ENCODE data around the gene RNF167.

RNF167 gene

DNA sequence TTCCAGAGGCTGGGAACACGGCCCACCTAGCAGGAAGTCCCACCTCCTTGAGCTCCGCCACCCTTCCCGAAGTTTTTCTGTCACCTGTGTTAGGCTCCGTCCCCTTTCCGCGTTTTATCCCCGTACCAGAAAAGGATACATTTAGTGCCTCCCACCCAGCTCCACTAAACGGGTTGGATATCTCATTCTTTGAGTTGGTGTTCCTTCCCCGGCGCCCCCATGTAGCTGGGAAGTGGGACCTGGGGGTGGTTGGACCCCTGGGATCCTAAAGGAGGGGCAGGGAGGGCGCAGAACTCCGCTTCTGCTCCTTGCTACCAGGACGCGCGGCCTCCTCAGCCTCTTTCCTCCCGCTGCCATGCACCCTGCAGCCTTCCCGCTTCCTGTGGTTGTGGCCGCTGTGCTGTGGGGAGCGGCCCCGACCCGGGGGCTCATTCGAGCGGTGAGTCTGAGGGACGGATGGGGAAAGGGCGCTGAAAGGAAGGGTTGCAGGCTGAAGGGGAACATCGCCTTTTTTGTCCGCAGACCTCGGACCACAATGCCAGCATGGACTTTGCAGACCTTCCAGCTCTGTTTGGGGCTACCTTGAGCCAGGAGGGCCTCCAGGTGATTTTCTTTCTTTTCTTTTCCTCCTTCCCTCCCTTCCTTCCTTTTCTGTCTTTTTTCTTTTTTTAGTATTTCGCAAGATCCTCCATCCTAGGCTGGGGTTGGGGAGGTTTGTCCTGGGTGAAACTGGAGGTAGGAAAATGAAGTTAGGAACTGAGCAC lies 669 bp downstream of the RNF167 start:
- no peak for DNase-seq

- DNase-seq: no peak
These were observed 1.2 kb downstream of the RNF167 start for GRCh38 chr17:4941319-4941610.

DNA sequence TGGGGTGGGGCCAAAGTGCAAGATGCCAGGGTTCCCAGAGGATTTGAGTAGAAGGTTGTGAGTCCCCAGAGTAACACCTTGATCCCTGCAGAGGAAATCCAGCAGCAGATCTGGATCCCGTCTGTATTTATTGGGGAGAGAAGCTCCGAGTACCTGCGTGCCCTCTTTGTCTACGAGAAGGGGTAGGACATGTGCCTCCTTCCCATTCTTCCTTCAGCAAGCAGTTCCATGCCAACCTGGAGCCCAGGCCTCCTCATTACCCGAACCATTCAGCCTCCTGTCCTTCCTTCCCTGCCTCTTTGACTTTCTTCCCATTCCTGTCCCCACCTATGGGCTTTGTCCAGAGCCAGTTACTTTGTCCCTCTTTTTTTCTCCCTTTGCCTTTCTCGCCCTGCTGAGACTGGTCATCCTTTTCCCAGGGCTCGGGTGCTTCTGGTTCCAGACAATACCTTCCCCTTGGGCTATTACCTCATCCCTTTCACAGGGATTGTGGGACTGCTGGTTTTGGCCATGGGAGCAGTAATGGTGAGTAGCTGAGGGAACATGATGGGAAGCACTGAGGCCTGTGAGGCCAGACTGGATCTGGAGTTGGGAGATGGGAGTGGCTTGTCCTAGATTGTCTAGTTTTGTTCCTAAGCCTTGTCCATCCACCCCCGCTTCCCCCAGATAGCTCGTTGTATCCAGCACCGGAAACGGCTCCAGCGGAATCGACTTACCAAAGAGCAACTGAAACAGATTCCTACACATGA lies 2.9 kb downstream of the RNF167 start:
- no peak for DNase-seq

- no peak for DNase-seq
These were observed 4.1 kb downstream of the RNF167 start for GRCh38 chr17:4944163-4944553.

- no peak for DNase-seq
These were observed 4.6 kb downstream of the RNF167 start for GRCh38 chr17:4944554-4945175.

DNA sequence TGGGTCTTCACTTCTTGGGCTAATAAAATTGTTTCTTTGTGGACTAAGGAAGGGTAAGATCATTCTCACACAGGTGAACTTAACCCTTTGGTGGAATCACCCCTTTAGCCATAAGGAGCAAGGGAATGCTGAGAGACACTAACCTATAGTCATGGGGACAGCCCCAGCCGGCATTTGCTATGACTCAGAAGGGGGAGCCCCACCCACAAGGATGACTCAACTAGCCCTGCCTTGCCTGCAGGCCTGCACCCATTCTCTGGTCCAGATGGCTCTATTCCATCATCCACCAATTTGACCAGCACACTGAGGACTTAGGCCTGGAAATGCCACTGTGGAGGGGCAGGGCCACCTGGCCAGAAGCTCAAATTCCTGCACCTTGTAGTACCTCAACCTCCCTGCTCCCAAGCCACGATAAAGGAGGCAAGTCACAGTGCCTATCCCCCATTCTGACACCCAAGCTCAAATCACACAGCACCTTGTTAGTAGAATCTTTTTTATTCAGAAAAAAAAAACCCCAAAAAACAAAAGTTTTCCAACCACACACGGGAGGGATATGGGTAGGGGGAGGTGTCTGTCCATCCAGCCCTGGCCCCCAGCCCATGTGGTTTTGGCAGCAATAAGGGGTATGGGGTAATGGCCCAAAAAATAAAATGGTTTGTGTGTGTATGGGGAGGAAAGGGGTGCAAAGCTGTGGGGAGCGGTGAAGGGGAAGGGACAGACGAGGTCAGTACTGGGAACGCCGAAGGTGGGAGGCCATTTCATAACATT lies 5.3 kb downstream of the RNF167 start:
- peak; percentile 94 for DNase-seq

DNA sequence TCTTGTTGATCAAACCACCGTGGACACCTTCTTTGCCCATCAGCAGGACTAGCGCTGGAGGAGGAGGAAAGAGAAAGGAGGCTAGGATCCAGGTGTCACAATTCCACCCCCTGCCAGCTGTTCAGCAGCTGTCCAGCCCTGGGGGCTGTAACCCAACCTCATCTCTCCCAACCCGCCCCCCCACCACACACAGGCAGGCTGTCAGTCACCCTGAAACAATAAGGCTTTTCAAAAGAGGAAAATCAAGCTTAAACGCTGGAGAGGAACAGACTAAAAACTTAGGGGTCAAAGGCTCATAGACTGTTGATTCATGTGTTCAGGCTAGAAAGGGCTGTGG lies 5.8 kb downstream of the RNF167 start:
- no peak for DNase-seq

GRCh38 chr17:4946312-4946976 lies 6.4 kb downstream of the RNF167 start:
- no peak for DNase-seq

DNA sequence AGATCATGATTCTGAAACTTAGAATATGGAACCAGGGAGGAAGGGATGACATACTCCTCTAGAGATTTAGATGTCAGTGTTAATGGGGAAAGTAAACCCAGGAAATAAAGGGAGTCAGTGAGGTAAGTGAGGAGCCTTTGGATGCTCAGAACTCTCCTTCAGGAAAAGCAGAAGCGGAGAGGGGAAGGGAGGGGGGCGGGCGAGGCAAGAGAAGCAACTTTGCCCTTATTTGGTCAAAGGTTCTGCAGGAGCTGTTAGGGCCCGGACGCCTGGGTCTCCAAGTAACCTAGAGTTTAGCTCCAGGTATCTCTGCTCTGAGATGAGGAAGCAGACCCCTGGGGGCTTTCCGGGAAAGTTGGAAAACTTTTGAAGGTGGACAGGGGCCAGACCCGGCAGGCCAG lies 6.9 kb downstream of the RNF167 start:
- DNase-seq: peak; percentile 16

- DNase-seq: peak; percentile 43
These were observed 7.5 kb downstream of the RNF167 start for GRCh38 chr17:4947411-4948165.

DNA sequence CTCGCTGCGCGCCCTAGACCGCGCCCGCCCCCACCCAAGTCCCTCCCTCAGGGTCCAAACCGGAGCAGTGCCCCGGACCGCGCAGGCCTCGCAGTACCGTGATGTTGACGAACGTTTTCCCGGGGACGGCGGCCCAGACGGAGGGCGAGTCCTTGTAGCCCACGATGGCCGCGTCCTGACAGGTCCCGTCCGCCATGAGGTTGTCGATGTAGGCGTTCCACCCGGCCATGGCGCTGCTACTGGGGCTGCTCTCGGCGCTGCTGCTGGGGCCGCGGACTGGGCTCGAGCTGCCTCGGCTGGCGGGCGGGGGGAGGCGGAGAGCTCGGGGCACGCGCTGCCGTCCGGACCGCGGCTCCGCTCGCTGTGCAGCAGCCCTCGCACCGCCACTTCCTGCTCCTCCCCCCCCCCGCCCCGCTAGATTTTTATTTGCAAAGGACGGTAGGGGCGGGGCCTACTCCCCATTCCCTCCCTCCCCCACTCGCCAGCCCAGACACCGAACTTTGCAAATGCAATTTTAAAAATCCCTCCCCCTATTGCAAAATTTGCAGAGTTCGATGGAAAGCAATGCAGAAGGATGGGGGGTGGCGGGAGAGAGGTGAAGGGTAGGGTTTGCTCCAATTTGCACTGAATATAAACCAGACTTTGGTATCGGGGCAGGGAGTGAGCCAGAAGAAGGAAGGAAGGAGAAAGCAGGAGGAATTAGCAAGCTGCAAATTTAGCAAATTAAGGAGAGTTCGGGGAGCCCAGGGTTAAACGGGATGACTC lies 8.3 kb downstream of the RNF167 start, which contains the start of gene PFN1:
TSS of gene PFN1 (minus strand) at position 365 of the 765 bp plus-strand sequence. CDS start at position 229, 136 bp downstream.
- DNase-seq: peak; percentile 93

GRCh38 chr17:4948931-4949320 lies 8.9 kb downstream of the RNF167 start:
- DNase-seq: peak; percentile 92

- DNase-seq: peak; percentile 65
These were observed 9.4 kb downstream of the RNF167 start for GRCh38 chr17:4949321-4950074.

GRCh38 chr17:4950075-4950745 lies 10.1 kb downstream of the RNF167 start:
- DNase-seq: peak; percentile 60

DNA sequence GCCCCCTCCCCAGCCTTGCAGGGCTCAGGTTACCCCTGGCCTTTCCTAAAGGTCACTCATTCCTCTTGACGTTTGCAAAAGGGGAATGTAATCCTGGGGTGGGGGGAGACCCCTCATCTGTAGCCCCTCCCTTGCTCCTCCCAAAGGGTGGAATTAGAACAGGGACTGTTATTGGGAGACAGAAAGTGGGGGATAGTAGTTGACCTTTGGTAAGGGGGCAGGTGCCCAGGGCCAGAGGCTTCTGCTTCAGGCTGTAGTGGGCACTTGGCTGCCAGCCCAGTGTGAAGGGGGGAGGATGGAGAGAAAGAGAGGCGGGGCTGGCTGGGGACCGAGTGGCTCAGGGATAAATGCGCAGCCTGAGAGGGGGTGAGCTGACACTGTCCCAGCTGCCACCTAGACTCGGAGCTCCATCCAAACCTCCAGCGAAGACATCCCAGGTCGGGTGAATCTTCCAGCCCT lies 10.7 kb downstream of the RNF167 start, which contains the start of gene ENO3:
TSS of gene ENO3 (plus strand) at position 374 of the 459 bp plus-strand sequence. CDS start 711 bp downstream, outside the sequence.
- DNase-seq: no peak

DNA sequence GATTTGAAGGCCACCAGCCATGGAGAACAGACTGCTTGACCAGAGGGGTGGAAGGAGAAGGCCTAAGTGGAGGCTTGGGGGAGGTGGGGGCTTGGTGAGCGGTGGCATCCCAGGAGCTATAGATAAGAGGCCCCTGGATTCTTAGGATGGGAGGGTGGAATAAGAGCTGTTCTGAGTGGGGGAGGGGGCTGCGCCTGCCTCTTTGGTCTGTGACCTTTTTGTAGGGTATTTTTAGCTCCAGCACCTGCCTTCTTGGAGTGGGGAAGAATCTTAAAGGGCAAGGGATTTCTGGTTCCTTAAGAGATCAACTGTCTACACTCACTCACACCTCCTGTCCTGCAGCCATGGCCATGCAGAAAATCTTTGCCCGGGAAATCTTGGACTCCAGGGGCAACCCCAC lies 11.4 kb downstream of the RNF167 start:
- DNase-seq: no peak

- peak; percentile 59 for DNase-seq
These were observed 13.4 kb downstream of the RNF167 start for GRCh38 chr17:4953451-4953961.

DNA sequence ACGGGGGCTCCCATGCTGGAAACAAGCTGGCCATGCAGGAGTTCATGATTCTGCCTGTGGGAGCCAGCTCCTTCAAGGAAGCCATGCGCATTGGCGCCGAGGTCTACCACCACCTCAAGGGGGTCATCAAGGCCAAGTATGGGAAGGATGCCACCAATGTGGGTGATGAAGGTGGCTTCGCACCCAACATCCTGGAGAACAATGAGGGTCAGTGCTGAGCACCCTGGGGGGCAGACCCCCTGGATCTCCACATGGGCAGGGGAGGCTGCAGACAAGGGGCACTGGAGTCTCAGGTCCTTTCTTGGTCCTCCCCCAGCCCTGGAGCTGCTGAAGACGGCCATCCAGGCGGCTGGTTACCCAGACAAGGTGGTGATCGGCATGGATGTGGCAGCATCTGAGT lies 15.0 kb downstream of the RNF167 start:
- DNase-seq: no peak

DNA sequence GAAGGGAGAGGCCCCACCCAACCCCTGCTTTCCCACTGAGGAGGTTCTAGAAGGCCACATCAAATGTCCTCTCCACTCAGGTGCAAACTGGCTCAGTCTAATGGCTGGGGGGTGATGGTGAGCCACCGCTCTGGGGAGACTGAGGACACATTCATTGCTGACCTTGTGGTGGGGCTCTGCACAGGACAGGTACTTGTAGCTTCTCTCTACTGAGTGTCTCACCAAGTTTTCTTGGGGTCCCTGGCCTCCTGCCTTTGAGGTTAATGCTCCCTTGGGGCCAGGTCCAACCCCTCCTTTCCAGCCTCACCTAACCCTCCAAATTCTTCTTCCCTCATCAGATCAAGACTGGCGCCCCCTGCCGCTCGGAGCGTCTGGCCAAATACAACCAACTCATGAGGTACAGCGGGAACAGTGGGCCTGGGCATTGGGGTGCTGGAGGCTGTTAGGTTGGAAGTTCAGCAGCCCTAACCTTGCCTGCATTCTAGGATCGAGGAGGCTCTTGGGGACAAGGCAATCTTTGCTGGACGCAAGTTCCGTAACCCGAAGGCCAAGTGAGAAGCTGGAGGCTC lies 16.5 kb downstream of the RNF167 start:
- peak; percentile 18 for DNase-seq

Data from HCEC 1CT (cell line).